HepG2 (cell line): ENCODE data around the gene RCOR1. TPM values are rescaled to one million over a fixed set of nuclear protein-coding genes. Genes with fewer than 3 reads are reported as not detected.

ENCODE experiments used
- ATAC-seq: fragments of 200-7000 bp; cut with Tn5 transposase; 3 replicates; pipeline ENCODE4 v1.9.1; 2020; ENCODE audit warnings: mild to moderate bottlenecking, moderate library complexity
- BruUV-seq: library from RNA; stranded (reverse); fragments of 400-500 nt; replicated peaks from 2 replicates; lab custom pipeline; 2021; lab: Mats Ljungman, UMichigan
- CTCF ChIA-PET: fragments of 300-600 bp; formaldehyde crosslinking; extraction: SDS; loops from one replicate; lab custom pipeline; 2021; ENCODE audit warnings: low total read pairs, inconsistent platforms, low intra/inter-chr PET ratio; lab: Yijun Ruan, JAX
- POLR2A ChIA-PET: fragments of 350-600 bp; sonication (Branson Sonifier 250); formaldehyde crosslinking; loops from one replicate; lab custom pipeline; 2020; ENCODE audit warnings: antibody characterized with exemption, inconsistent platforms; lab: Yijun Ruan, JAX
- DNase-seq: peaks from one replicate; pipeline ENCODE4 v3.0.0-alpha.2; 2015; ENCODE audit warnings: low spot score
- FAIRE-seq: peaks from 3 replicates; lab custom pipeline; 2011; peaks lifted over from hg19 to GRCh38; lab: Jason Lieb, UNC
- H2AFZ ChIP-seq: one replicate; pipeline ENCODE4 v1.6.1; 2011; ENCODE audit warnings: low read length, inconsistent platforms
- H3K27ac ChIP-seq: fragments of 300-600 bp; 3 replicates; pipeline ENCODE4 v1.8.0; 2011; ENCODE audit warnings: mixed run types, mild to moderate bottlenecking, mixed read lengths, low read length, inconsistent platforms; ENCODE audit not compliant: insufficient read depth; ENCODE audit errors: extremely low read length
- H3K27me3 ChIP-seq, 2 experiments: fragments of 200-600 bp in 1 of 2; 2 replicates in 1 of 2; 3 replicates in 1 of 2; pipeline versions ENCODE4 v1.6.0 to v1.8.0; 2011; ENCODE audit warnings: low read length in 2 of 2, mild to moderate bottlenecking in 2 of 2, moderate library complexity in 2 of 2, inconsistent platforms in 1 of 2; ENCODE audit not compliant: insufficient read depth in 2 of 2, control insufficient read depth in 1 of 2
- H3K36me3 ChIP-seq, 2 experiments: fragments of 200-600 bp in 1 of 2; replicated peaks in 1 of 2; 2 replicates in 1 of 2; 3 replicates in 1 of 2; pipeline versions ENCODE4 v1.5.1 to v1.8.0; 2011; ENCODE audit warnings: low read length in 2 of 2, inconsistent platforms in 1 of 2; ENCODE audit not compliant: insufficient read depth in 2 of 2, control insufficient read depth in 1 of 2
- H3K4me1 ChIP-seq: 2 replicates; pipeline ENCODE4 v1.5.1; 2012; ENCODE audit warnings: low read length, inconsistent platforms; ENCODE audit not compliant: insufficient read depth
- H3K4me2 ChIP-seq: 2 replicates; pipeline ENCODE4 v1.6.0; 2011; ENCODE audit warnings: low read depth, low read length, inconsistent platforms
- H3K4me3 ChIP-seq, 3 experiments: fragments of 200-600 bp in 1 of 3; sonication (generic), shearing (Covaris generic) in 1 of 3; replicated peaks in 1 of 3; 2 replicates each; pipeline ENCODE4 v1.5.1; 2011 to 2016; ENCODE audit warnings: low read length in 3 of 3, inconsistent platforms in 2 of 3, low read depth in 2 of 3, mild to moderate bottlenecking in 2 of 3, control low read depth in 1 of 3, mixed read lengths in 1 of 3; ENCODE audit not compliant: insufficient read depth in 1 of 3
- H3K79me2 ChIP-seq: one replicate; pipeline ENCODE4 v1.6.1; 2011; ENCODE audit warnings: low read length, inconsistent platforms; ENCODE audit not compliant: insufficient read depth
- H3K9ac ChIP-seq: 2 replicates; pipeline ENCODE4 v1.6.0; 2011; ENCODE audit warnings: mild to moderate bottlenecking, low read depth, low read length, inconsistent platforms; ENCODE audit not compliant: insufficient read depth
- H3K9me3 ChIP-seq: 2 replicates; pipeline ENCODE4 v1.5.1; 2012; ENCODE audit warnings: mild to moderate bottlenecking, low read length
- H4K20me1 ChIP-seq: 2 replicates; pipeline ENCODE4 v1.6.0; 2011; ENCODE audit warnings: inconsistent platforms, mild to moderate bottlenecking, low read length, moderate library complexity; ENCODE audit not compliant: insufficient read depth
- ATAD3A ChIP-seq: sonication (generic); formaldehyde crosslinking; IDR thresholded peaks from 2 replicates; pipeline ENCODE4 v1.4.0; 2020; ENCODE audit warnings: missing genetic modification reagents
- HNRNPH1 ChIP-seq: fragments of 200-400 bp; formaldehyde crosslinking; optimal IDR thresholded peaks from 2 replicates; pipeline ENCODE3; 2017; ENCODE audit warnings: mild to moderate bottlenecking, low read depth, low read length
- IKZF4 ChIP-seq: sonication (generic); formaldehyde crosslinking; IDR thresholded peaks from 2 replicates; pipeline ENCODE4 v1.5.1; 2020; ENCODE audit warnings: borderline replicate concordance, mild to moderate bottlenecking, low read depth, missing genetic modification reagents; ENCODE audit errors: not compliant biosample characterization
- ZNF10 ChIP-seq: sonication (generic); formaldehyde crosslinking; IDR thresholded peaks from 2 replicates; pipeline ENCODE4 v1.4.0; 2020; ENCODE audit warnings: mild to moderate bottlenecking, low read depth, missing genetic modification reagents, borderline replicate concordance
- ZNF484 ChIP-seq: sonication (generic); formaldehyde crosslinking; IDR thresholded peaks from 2 replicates; pipeline ENCODE4 v1.5.1; 2020; ENCODE audit warnings: mild to moderate bottlenecking, low read depth, missing genetic modification reagents, borderline replicate concordance
- WGBS: methylation state at CpG from one replicate; pipeline ENCODE4 v1.1.6; 2017; ENCODE audit warnings: low lambda C conversion rate; 5-methylcytosine and 5-hydroxymethylcytosine counted together
- in situ Hi-C: cut with HindIII; loops from 2 replicates; pipeline ENCODE4 v1.10.0; 2017; ENCODE audit warnings: low pct_unique_long_range_greater_than_20kb; ENCODE audit not compliant: extremely low pct_ligation_motif_present
- intact Hi-C: fragments of 100-400 bp; cut with micrococcal nuclease; formaldehyde crosslinking; loops from one replicate; pipeline ENCODE4 v1.10.0; 2022; ENCODE audit not compliant: unreplicated experiment
- polyA plus RNA-seq, 8 experiments: library from polyadenylated mRNA; depleted of rRNA in 3 of 8; stranded (reverse) in 7 of 8; unstranded in 1 of 8; fragments of >200 nt; fragmentation: Illumina TruSeq in 4 of 8; extraction: Trizol in 4 of 8; gene quantifications; 2 replicates each; pipeline versions ENCODE4 v1.2.1 to v1.2.3, GENCODE V29; 2011 to 2016; ENCODE audit warnings: low read depth in 4 of 8, missing spikeins in 1 of 8, mixed read lengths in 1 of 8; ENCODE audit not compliant: insufficient read depth in 1 of 8
- total RNA-seq, 5 experiments: library from RNA; depleted of rRNA; stranded (reverse); fragments of >200 nt; fragmentation: Illumina TruSeq; extraction: Trizol; gene quantifications; 2 replicates each; pipeline ENCODE4 v1.2.3, GENCODE V29; 2016; ENCODE audit warnings: low read depth in 1 of 5
- TF ChIP-seq, protein P1 (sequence below): sonication (generic); formaldehyde crosslinking; IDR thresholded peaks from 2 replicates; pipeline ENCODE4 v1.4.0; 2020; ENCODE audit warnings: mild to moderate bottlenecking, missing genetic modification reagents, borderline replicate concordance
- TF ChIP-seq, protein P2 (sequence below): IDR thresholded peaks from 2 replicates; pipeline ENCODE4 v1.6.1; 2016; ENCODE audit warnings: low read depth, control low read depth
- TF ChIP-seq, protein P3 (sequence below): sonication (generic); formaldehyde crosslinking; conservative IDR thresholded peaks from 2 replicates; pipeline ENCODE4 v1.4.0; 2020; ENCODE audit warnings: missing genetic modification reagents
- TF ChIP-seq, protein P4 (sequence below): IDR thresholded peaks from 2 replicates; pipeline ENCODE4 v1.6.1; 2016; ENCODE audit warnings: low read depth
- TF ChIP-seq, protein P5 (sequence below): sonication (generic); formaldehyde crosslinking; IDR thresholded peaks from 2 replicates; pipeline ENCODE4 v1.5.0; 2020; ENCODE audit warnings: missing genetic modification reagents

The RCOR1 gene
- total and polyA plus RNA-seq, 2 of the 13 experiments (the other 11 are each of a cell fraction or from before 2014, with no cell fraction given): 10.2 to 11.1 TPM

DNA sequence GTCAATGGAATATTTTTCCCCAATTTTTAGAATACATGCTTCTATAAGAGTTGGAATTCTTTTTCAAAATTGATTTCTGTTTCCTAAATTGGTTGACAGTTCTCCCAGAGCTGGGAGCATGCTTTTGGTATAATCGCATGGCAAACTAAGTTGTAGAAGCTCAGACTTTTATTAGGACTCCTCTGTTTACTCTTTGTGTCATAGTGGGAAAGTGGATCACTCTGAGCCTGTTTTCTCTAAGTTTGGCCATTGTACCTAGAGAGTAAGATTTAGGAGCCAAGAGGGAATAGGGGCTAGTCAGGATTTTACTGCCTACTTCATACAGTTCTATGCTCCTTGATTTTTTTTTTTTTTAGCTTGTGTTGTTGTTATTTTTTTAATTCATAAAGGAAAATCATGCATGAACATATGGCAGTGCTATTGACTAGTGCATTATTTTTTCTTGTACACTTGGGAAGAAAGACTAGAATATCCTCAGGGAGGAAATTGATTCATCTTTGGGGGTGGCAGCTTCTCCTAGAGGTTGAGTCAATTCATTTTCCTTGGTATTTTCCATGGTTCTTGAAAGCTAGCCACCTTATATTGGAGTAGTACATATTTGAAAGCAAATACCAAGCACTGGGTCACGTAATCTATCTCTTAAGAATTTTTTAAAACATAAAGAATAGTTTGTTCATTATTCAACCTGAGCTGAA, 107.1 kb downstream of the RCOR1 start (continued):
- TF ChIP-seq IKZF4 (CRISPR knock-in tag): no peak
- TF ChIP-seq, protein P1, sequence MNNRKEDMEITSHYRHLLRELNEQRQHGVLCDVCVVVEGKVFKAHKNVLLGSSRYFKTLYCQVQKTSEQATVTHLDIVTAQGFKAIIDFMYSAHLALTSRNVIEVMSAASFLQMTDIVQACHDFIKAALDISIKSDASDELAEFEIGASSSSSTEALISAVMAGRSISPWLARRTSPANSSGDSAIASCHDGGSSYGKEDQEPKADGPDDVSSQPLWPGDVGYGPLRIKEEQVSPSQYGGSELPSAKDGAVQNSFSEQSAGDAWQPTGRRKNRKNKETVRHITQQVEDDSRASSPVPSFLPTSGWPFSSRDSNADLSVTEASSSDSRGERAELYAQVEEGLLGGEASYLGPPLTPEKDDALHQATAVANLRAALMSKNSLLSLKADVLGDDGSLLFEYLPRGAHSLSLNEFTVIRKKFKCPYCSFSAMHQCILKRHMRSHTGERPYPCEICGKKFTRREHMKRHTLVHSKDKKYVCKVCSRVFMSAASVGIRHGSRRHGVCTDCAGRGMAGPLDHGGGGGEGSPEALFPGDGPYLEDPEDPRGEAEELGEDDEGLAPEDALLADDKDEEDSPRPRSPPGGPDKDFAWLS (CRISPR knock-in tag): no peak
- TF ChIP-seq HNRNPH1: no peak
- TF ChIP-seq, protein P2, sequence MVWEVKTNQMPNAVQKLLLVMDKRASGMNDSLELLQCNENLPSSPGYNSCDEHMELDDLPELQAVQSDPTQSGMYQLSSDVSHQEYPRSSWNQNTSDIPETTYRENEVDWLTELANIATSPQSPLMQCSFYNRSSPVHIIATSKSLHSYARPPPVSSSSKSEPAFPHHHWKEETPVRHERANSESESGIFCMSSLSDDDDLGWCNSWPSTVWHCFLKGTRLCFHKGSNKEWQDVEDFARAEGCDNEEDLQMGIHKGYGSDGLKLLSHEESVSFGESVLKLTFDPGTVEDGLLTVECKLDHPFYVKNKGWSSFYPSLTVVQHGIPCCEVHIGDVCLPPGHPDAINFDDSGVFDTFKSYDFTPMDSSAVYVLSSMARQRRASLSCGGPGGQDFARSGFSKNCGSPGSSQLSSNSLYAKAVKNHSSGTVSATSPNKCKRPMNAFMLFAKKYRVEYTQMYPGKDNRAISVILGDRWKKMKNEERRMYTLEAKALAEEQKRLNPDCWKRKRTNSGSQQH (CRISPR knock-in tag): no peak
- TF ChIP-seq, protein P3, sequence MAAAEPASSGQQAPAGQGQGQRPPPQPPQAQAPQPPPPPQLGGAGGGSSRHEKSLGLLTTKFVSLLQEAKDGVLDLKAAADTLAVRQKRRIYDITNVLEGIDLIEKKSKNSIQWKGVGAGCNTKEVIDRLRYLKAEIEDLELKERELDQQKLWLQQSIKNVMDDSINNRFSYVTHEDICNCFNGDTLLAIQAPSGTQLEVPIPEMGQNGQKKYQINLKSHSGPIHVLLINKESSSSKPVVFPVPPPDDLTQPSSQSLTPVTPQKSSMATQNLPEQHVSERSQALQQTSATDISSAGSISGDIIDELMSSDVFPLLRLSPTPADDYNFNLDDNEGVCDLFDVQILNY (CRISPR knock-in tag): no peak
- TF ChIP-seq, all 625 proteins: peak for 0

DNA sequence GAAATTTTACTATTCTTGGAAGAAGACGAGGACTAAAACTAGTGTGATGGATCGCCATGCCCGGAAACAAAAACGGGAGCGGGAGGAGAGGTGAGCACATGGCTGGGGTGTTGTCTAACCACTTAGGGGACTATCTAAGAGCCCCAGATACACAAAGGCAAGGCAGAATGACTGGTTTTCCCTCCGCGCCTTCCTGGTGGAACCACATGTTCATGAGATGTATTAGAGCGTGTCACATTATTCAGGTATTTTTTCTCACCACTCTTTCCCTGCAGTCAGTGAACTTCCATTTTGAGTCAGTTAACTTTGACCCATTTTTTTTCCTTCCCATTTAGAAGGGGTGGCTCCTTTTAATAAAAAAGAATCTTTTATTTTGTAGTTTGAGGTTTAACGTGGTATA, 116.0 kb downstream of the RCOR1 start:
- CTCF ChIA-PET: no interaction called here
- Histone ChIP-seq H3K9ac (no peak overlapping the region), H3K4me2 (no peak overlapping the region), H3K4me3 (no peak overlapping the region), H3K27ac (no peak overlapping the region), H3K79me2 (no peaks in the 10 kb centered on the region), H3K9me3 (no peaks in the 10 kb centered on the region), H3K27me3 (no peaks in the 10 kb centered on the region), H2AFZ (no peak overlapping the region), H4K20me1 (no peaks in the 10 kb centered on the region), H3K4me1 (peaks cover 17% of the 10 kb centered on the region), H3K36me3 (peaks cover 15 to 54% of the 10 kb centered on the region in 2 experiments; a peak in 4 of 5 replicates)
- no TSS peak for BruUV-seq
- ATAC-seq: no peak
- in situ Hi-C loops (no loop called here), intact Hi-C loops (no loop called here)
- POLR2A ChIA-PET: no interaction called here
- no peak for FAIRE-seq
- TF ChIP-seq, protein P4, sequence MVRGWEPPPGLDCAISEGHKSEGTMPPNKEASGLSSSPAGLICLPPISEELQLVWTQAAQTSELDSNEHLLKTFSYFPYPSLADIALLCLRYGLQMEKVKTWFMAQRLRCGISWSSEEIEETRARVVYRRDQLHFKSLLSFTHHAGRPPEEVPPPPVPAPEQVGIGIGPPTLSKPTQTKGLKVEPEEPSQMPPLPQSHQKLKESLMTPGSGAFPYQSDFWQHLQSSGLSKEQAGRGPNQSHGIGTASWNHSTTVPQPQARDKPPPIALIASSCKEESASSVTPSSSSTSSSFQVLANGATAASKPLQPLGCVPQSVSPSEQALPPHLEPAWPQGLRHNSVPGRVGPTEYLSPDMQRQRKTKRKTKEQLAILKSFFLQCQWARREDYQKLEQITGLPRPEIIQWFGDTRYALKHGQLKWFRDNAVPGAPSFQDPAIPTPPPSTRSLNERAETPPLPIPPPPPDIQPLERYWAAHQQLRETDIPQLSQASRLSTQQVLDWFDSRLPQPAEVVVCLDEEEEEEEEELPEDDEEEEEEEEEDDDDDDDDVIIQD (CRISPR knock-in tag): no peak
- TF ChIP-seq ATAD3A (CRISPR knock-in tag) (no peak), ZNF10 (CRISPR knock-in tag) (no peak), ZNF484 (CRISPR knock-in tag) (no peak)
- TF ChIP-seq, protein P5, sequence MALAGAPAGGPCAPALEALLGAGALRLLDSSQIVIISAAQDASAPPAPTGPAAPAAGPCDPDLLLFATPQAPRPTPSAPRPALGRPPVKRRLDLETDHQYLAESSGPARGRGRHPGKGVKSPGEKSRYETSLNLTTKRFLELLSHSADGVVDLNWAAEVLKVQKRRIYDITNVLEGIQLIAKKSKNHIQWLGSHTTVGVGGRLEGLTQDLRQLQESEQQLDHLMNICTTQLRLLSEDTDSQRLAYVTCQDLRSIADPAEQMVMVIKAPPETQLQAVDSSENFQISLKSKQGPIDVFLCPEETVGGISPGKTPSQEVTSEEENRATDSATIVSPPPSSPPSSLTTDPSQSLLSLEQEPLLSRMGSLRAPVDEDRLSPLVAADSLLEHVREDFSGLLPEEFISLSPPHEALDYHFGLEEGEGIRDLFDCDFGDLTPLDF (CRISPR knock-in tag): no peak
- 97% methylated on average over 9 of the region's 9 CpGs for WGBS
- no peak for DNase-seq
